Esophagus muscularis mucosa (tissue), 4 donors: ENCODE measurements around the gene PGAP3. TPM values are rescaled to one million over a fixed set of nuclear protein-coding genes. Genes with fewer than 3 reads are reported as not detected.

Experiments
- DNase-seq: peaks from one replicate; pipeline ENCODE4 v3.0.0-alpha.2; 2017; ENCODE audit errors: extremely low spot score
- H3K27ac ChIP-seq, 4 donors: fragments of 200-600 bp; sonication (generic); replicated peaks in 1 of 4; 1 replicate in 3 of 4; 2 replicates in 1 of 4; pipeline ENCODE4 v1.5.1; 2016 to 2019; ENCODE audit warnings: mild to moderate bottlenecking in 1 of 4
- H3K27me3 ChIP-seq, 4 donors: fragments of 200-600 bp; sonication (generic); one replicate each; pipeline versions ENCODE4 v1.5.1 to v1.6.0; 2016 to 2019
- H3K36me3 ChIP-seq, 4 donors: fragments of 200-600 bp; sonication (generic); one replicate each; pipeline ENCODE4 v1.5.1; 2016 to 2019
- H3K4me1 ChIP-seq, 4 donors: fragments of 200-600 bp; sonication (generic); one replicate each; pipeline ENCODE4 v1.5.1; 2016 to 2019
- H3K4me3 ChIP-seq, 4 donors: fragments of 200-600 bp; sonication (generic); 1 replicate in 2 of 4; 2 replicates in 2 of 4; pipeline ENCODE4 v1.5.1; 2016 to 2019; ENCODE audit warnings: mild to moderate bottlenecking in 4 of 4, moderate library complexity in 1 of 4
- H3K9me3 ChIP-seq, 4 donors: fragments of 200-600 bp; sonication (generic); 1 replicate in 3 of 4; 2 replicates in 1 of 4; pipeline ENCODE4 v1.5.1; 2016 to 2019
- CTCF ChIP-seq, 3 experiments: fragments of 200-600 bp in 2 of 3; fragments of 450-650 bp in 1 of 3; sonication (generic) in 2 of 3; IDR thresholded peaks; one replicate each; pipeline ENCODE4 v1.5.1; 2017 to 2019; ENCODE audit warnings: antibody characterized with exemption in 3 of 3, mild to moderate bottlenecking in 2 of 3, moderate library complexity in 1 of 3
- EP300 ChIP-seq: sonication (generic); formaldehyde crosslinking; IDR thresholded peaks from one replicate; pipeline ENCODE4 v1.6.1; 2017; ENCODE audit warnings: antibody characterized with exemption
- POLR2A ChIP-seq: fragments of 450-650 bp; IDR thresholded peaks from one replicate; pipeline ENCODE4 v1.6.1; 2017; ENCODE audit warnings: antibody characterized with exemption, moderate library complexity, mild to moderate bottlenecking, low read depth
- POLR2AphosphoS5 ChIP-seq, 2 donors: sonication (generic); formaldehyde crosslinking; IDR thresholded peaks; one replicate each; pipeline ENCODE4 v1.6.1; 2017; ENCODE audit warnings: antibody characterized with exemption in 2 of 2
- WGBS: methylation state at CpG from one replicate; pipeline ENCODE4 v1.1.5; 2018; 5-methylcytosine and 5-hydroxymethylcytosine counted together
- intact Hi-C: fragments of 100-400 bp; cut with DNase I; formaldehyde crosslinking; loops from one replicate; pipeline ENCODE4 v1.15.1; 2023
- total RNA-seq, 4 donors: library from RNA; depleted of rRNA; stranded (reverse); fragments of >200 nt; gene quantifications; one replicate each; pipeline versions ENCODE4 v1.1.0 to v1.2.1, GENCODE V29; 2016

PGAP3 gene
- total RNA-seq, 4 donors from 2014 or later, result 6.2 to 9.4 (median 8.5) TPM

GRCh38 chr17:39636927-39637736, 50.7 kb downstream of the PGAP3 start, which contains the start of gene STARD3:
Gene STARD3, plus strand, starts transcription at chr17:39637144. Its CDS starts 16,388 bp downstream, at chr17:39653532.
- intact Hi-C loops, result loop anchor here (5.0 kb wide), 2 partner anchors 90 to 115 kb away; no protein-coding TSS in a partner anchor
- under 1% methylated on average over 36 of the region's 69 CpGs for WGBS
- no peaks in the 10 kb centered on the region for H3K9me3 ChIP-seq
- peaks cover 0 to 6% (median 0%) of the 10 kb centered on the region in 4 donors for H3K27me3 ChIP-seq
- H3K27ac ChIP-seq, result peak within 1 kb of the TSS; percentile 83 to 90 (median 89)
- TF ChIP-seq EP300 (no peak), CTCF (IDR thresholded peaks at IDR 0.05) (peak in 2 of 3 experiments; percentile 17 to 23), POLR2A (peak; percentile 6), POLR2AphosphoS5 (IDR thresholded peaks at IDR 0.05) (peak; percentile 83 to 84)
- DNase-seq, result peak; percentile 97
- H3K4me3 ChIP-seq, result peak within 1 kb of the TSS; percentile 78 to 95 (median 90)
- peaks cover 52 to 75% (median 66%) of the 10 kb centered on the region in 4 donors for H3K4me1 ChIP-seq
- H3K36me3 ChIP-seq, result no peaks in the 10 kb centered on the region

GRCh38 chr17:39636587-39636926, 51.3 kb downstream of the PGAP3 start:
- no peak for DNase-seq
- 17% methylated on average over 6 of the region's 6 CpGs for WGBS
- Histone ChIP-seq H3K27me3 (peaks cover 0 to 12% (median 0%) of the 10 kb centered on the region in 4 donors), H3K4me3 (peak overlapping the region; percentile 78 to 95 (median 90)), H3K9me3 (no peaks in the 10 kb centered on the region), H3K27ac (peak overlapping the region; percentile 83 to 90 (median 89)), H3K4me1 (peaks cover 49 to 69% (median 60%) of the 10 kb centered on the region in 4 donors), H3K36me3 (no peaks in the 10 kb centered on the region)
- intact Hi-C loops, result loop anchor here (5.0 kb wide), 2 partner anchors 91 to 116 kb away; no protein-coding TSS in a partner anchor
- TF ChIP-seq EP300 (no peak), POLR2AphosphoS5 (IDR thresholded peaks at IDR 0.05) (no peak), POLR2A (no peak), CTCF (IDR thresholded peaks at IDR 0.05) (no peak)

GRCh38 chr17:39635614-39636176, 52.2 kb downstream of the PGAP3 start:
- Histone ChIP-seq H3K27ac (peak overlapping the region in 1 of 4 donors; percentile 90), H3K36me3 (no peaks in the 10 kb centered on the region), H3K4me3 (no peak overlapping the region), H3K27me3 (peaks cover 0 to 21% (median 1%) of the 10 kb centered on the region in 4 donors), H3K9me3 (no peaks in the 10 kb centered on the region), H3K4me1 (peaks cover 48 to 61% (median 54%) of the 10 kb centered on the region in 4 donors)
- DNase-seq, result no peak
- no peak for TF ChIP-seq CTCF (IDR thresholded peaks at IDR 0.05)
- no peak for TF ChIP-seq POLR2A
- TF ChIP-seq POLR2AphosphoS5 (IDR thresholded peaks at IDR 0.05), result no peak
- TF ChIP-seq EP300, result no peak
- intact Hi-C loops, result loop anchor here (5.0 kb wide), 2 partner anchors 92 to 117 kb away; no protein-coding TSS in a partner anchor
- 83% methylated on average over 8 of the region's 8 CpGs for whole genome bisulfite sequencing

GRCh38 chr17:39634384-39634871, 53.4 kb downstream of the PGAP3 start:
- no peaks in the 10 kb centered on the region for H3K9me3 ChIP-seq
- H3K4me1 ChIP-seq, result peaks cover 35 to 49% (median 42%) of the 10 kb centered on the region in 4 donors
- no peak for DNase-seq
- no peak overlapping the region for H3K27ac ChIP-seq
- no peaks in the 10 kb centered on the region for H3K36me3 ChIP-seq
- TF ChIP-seq CTCF (IDR thresholded peaks at IDR 0.05) (peak; percentile 67 to 80 (median 70)), POLR2AphosphoS5 (IDR thresholded peaks at IDR 0.05) (no peak)
- H3K27me3 ChIP-seq, result peaks cover 0 to 33% (median 5%) of the 10 kb centered on the region in 4 donors
- no peak overlapping the region for H3K4me3 ChIP-seq
- intact Hi-C loops, result no loop called here
- WGBS, result 39% methylated on average over 2 of the region's 2 CpGs
